Nephron progenitor cell (in vitro differentiated cells): Measurements from ENCODE around the gene SIX2.

Experiments used
- DNase-seq: peaks from one replicate; pipeline ENCODE4 v3.0.0; 2021
- H3K27ac Mint-ChIP-seq: 2 replicates; pipeline ENCODE4 v1.8.0; 2021; ENCODE audit warnings: mild to moderate bottlenecking, moderate library complexity, mixed read lengths
- H3K27me3 Mint-ChIP-seq: 2 replicates; pipeline ENCODE4 v1.8.0; 2021; ENCODE audit warnings: mild to moderate bottlenecking, low read depth, mixed read lengths; ENCODE audit not compliant: poor library complexity
- H3K36me3 Mint-ChIP-seq: 2 replicates; pipeline ENCODE4 v1.8.0; 2021; ENCODE audit warnings: low read depth, mixed read lengths
- H3K4me1 Mint-ChIP-seq: 2 replicates; pipeline ENCODE4 v1.8.0; 2021; ENCODE audit warnings: mixed read lengths
- H3K4me3 Mint-ChIP-seq: 2 replicates; pipeline ENCODE4 v1.8.0; 2021; ENCODE audit warnings: mild to moderate bottlenecking, moderate library complexity, mixed read lengths
- H3K9me3 Mint-ChIP-seq: 2 replicates; pipeline ENCODE4 v1.8.0; 2021; ENCODE audit warnings: mild to moderate bottlenecking, moderate library complexity, mixed read lengths
- CTCF ChIP-seq: fragments of 200-600 bp; sonication (generic); IDR thresholded peaks from 2 replicates; pipeline ENCODE4 v1.5.0; 2021; ENCODE audit warnings: antibody characterized with exemption

SIX2 gene

GRCh38 chr2:45047301-45047700 lies 38.0 kb upstream of the SIX2 start:
- no peak for TF ChIP-seq CTCF
- H3K4me3 Mint-ChIP-seq: no peak overlapping the region
- no peaks in the 10 kb centered on the region for H3K36me3 Mint-ChIP-seq
- DNase-seq: no peak
- no peak overlapping the region for H3K27ac Mint-ChIP-seq
- no peaks in the 10 kb centered on the region for H3K9me3 Mint-ChIP-seq
- H3K4me1 Mint-ChIP-seq: peaks cover 58% of the 10 kb centered on the region
- H3K27me3 Mint-ChIP-seq: peaks cover 4% of the 10 kb centered on the region

DNA sequence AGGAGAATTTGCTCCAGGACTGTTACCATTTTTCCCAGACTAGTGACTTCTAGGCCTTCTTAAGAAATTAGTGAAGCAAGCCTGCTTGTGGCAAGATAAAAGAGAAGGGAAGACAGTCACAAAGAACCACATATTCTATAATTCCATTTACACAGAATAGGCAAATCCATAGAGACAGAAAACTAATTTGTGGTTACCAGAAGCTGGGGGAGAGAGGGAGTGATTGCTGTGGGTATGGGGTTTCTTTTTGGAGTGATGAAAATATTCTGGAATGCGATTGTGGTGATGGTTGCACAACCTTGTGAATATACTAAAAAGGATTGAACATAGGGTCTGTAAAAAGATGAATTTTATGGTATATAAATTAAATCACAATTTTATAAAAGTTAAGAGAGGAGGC lies 37.5 kb upstream of the SIX2 start:
- DNase-seq: no peak
- Mint-ChIP-seq H3K9me3 (no peaks in the 10 kb centered on the region), H3K4me3 (no peak overlapping the region), H3K27ac (no peak overlapping the region), H3K4me1 (peaks cover 63% of the 10 kb centered on the region), H3K36me3 (no peaks in the 10 kb centered on the region), H3K27me3 (peaks cover 4% of the 10 kb centered on the region)
- no peak for TF ChIP-seq CTCF

- Mint-ChIP-seq H3K9me3 (no peaks in the 10 kb centered on the region), H3K4me3 (no peak overlapping the region), H3K27me3 (peaks cover 4% of the 10 kb centered on the region), H3K27ac (peak overlapping the region; percentile 0), H3K36me3 (no peaks in the 10 kb centered on the region), H3K4me1 (peaks cover 67% of the 10 kb centered on the region)
- TF ChIP-seq CTCF: no peak
- DNase-seq: no peak
Observed at GRCh38 chr2:45045706-45046105, 36.5 kb upstream of the SIX2 start.

DNA sequence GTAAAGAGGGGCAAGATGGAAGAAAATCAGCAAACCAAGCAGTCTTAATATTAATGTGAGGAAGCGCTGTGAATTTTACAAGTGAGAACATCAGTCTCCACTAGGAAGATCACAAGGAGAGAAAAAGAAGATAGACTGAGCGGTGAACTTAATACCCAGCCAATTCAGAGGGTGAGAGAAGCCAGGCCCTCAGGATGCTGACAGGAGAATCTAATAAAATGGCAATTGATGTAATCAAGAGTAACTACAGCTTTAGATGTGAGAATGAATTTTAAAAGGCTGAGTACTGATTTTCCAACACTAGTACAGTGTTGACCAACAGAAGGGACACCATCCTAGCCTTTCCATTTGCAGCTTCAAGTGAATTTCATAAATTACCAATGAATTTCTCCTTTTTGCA lies 35.7 kb upstream of the SIX2 start:
- DNase-seq: no peak

DNA sequence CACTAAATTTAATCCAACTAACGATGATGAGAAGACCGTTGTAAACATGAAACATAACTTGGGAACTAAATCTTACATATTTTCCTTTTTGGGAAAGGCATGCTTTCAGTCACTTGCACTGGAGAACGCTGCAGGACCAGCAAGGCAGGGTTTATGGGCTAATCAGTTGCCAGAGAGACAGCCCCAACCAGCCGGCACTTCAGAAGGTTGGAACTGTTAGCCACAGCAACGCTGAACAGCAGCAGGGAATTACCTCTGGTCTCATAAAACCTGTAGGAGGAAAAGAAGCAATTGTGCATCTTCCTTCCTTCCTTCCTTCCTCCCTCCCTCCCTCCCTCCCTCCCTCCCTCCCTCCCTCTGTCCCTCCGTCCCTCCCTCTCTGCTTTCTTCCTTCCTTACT lies 33.9 kb upstream of the SIX2 start:
- no peak for TF ChIP-seq CTCF
- H3K9me3 Mint-ChIP-seq: no peaks in the 10 kb centered on the region
- peak overlapping the region; percentile 1 for H3K4me3 Mint-ChIP-seq
- no peaks in the 10 kb centered on the region for H3K36me3 Mint-ChIP-seq
- peaks cover 63% of the 10 kb centered on the region for H3K4me1 Mint-ChIP-seq
- DNase-seq: peak; percentile 29
- peak overlapping the region; percentile 86 for H3K27ac Mint-ChIP-seq
- H3K27me3 Mint-ChIP-seq: peaks cover 3% of the 10 kb centered on the region

More for the DNA sequence above, 35.7 kb upstream of the SIX2 start:
- Mint-ChIP-seq H3K9me3 (no peaks in the 10 kb centered on the region), H3K27me3 (peaks cover 4% of the 10 kb centered on the region), H3K36me3 (no peaks in the 10 kb centered on the region), H3K4me3 (no peak overlapping the region), H3K4me1 (peaks cover 67% of the 10 kb centered on the region), H3K27ac (no peak overlapping the region)
- no peak for TF ChIP-seq CTCF

DNA sequence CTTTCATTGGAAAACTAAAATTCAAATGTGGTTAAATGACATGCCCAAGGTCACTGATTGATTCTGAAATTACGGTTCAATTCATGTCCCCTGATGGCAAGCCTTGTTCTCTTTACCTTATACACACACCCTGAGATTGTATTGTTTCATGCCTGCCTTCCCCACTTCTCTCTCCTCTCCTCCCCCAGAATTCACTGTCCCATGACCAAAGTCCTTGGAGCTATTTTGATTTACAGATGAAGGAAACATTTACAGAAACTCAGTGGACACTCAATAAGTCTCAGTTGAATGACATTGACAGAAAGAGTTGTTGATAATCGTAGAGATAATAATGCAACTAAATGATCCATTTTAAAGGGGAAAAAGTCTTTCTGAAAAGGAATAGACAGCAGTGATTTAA lies 33.1 kb upstream of the SIX2 start:
- H3K4me1 Mint-ChIP-seq: peaks cover 63% of the 10 kb centered on the region
- no peak for DNase-seq
- no peaks in the 10 kb centered on the region for H3K9me3 Mint-ChIP-seq
- H3K36me3 Mint-ChIP-seq: no peaks in the 10 kb centered on the region
- H3K27me3 Mint-ChIP-seq: peaks cover 3% of the 10 kb centered on the region
- H3K4me3 Mint-ChIP-seq: peak overlapping the region; percentile 50
- H3K27ac Mint-ChIP-seq: peak overlapping the region; percentile 52
- no peak for TF ChIP-seq CTCF
